CD4-positive, alpha-beta T cell treated with Interleukin-4 for 1 hour (primary cell): ENCODE data around the gene APOBEC3G.

Experiments
- DNase-seq, 2 donors: peaks; one replicate each; pipeline ENCODE4 v3.0.0-alpha.2; 2020 to 2022

Gene APOBEC3G

DNA sequence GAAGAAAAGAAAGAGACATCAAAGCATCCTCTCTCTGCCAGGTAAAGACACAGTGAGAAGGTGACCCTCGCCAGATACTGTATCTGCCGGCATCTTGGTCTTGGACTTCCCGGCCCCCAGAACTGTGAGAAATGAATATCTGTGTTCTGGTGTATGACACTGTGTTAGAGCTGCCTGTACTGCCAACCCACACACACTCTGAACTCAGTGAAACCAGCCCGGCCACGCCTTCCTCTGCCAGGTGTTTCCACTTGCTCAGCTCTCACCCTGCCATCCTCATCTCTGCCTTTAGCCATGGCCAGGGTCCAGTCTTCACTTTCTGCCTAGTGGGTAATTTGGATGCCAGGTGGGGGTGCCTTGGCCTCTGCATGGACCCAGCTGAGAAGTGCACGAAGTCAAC, 51.4 kb downstream of the APOBEC3G start:
- DNase-seq, result no peak

DNA sequence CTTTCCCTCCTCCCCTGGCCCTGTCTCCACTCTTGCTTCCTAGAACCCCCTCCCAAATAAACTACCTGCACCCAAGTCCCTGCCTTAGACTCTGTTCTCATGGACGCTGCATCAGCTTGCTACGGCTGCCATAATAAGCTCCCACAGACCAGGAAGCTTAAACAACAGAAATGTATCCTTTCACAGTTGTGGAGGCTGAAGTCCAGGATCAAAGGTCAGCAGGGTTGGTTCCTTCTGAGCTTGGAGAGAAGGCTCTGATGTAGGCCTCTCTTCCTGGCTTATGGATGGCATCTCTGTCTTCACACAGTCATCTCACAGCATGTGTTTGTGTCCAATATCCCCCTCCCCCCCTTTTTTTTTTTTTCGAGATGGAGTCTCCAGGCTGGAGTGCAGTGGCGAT, 52.0 kb downstream of the APOBEC3G start:
- no peak for DNase-seq

DNA sequence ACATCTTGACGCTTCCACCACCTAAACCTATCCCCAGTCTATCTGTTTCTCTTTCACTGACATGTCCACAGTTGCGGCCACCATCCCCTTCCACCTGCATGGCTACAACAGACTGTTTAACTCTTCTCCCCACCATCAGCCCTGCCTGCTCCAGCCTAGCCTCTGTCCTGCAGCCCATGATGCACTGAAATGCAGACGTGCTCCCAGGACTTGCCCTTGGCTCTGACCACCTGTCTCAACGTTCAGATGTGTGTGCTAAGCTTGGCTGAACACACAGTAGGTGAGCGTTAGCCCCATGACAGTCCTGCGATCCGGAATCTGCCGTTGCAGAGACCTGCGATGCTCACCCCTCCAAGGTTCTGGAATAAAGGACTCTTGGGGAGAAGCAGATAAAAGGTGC, 52.7 kb downstream of the APOBEC3G start:
- DNase-seq, result no peak

DNA sequence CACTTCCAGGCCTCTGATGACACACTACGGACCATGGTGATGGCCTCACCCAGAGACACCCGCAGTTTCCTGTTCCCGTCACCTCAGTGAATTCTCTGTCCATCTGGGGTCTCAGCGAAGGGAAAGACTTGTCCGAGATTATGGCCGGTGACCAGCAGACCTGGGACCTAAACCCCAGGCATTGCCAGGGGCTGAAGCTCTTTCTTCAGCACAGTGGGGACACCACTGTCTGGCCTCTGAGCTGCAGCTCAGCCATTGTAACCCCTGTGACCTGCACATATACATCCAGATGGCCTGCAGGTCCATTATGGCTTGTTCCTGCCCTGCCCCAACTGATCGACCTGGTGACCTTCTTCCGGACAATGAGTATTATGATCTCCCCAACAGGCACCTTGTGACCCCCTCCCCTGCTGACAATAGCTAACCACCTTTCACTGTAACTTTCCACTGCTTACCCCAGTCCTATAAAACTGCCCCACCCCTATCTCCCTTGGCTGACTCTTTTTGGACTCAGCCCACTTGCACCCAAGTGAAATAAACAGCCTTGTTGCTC, 53.2 kb downstream of the APOBEC3G start:
- DNase-seq, result no peak

DNA sequence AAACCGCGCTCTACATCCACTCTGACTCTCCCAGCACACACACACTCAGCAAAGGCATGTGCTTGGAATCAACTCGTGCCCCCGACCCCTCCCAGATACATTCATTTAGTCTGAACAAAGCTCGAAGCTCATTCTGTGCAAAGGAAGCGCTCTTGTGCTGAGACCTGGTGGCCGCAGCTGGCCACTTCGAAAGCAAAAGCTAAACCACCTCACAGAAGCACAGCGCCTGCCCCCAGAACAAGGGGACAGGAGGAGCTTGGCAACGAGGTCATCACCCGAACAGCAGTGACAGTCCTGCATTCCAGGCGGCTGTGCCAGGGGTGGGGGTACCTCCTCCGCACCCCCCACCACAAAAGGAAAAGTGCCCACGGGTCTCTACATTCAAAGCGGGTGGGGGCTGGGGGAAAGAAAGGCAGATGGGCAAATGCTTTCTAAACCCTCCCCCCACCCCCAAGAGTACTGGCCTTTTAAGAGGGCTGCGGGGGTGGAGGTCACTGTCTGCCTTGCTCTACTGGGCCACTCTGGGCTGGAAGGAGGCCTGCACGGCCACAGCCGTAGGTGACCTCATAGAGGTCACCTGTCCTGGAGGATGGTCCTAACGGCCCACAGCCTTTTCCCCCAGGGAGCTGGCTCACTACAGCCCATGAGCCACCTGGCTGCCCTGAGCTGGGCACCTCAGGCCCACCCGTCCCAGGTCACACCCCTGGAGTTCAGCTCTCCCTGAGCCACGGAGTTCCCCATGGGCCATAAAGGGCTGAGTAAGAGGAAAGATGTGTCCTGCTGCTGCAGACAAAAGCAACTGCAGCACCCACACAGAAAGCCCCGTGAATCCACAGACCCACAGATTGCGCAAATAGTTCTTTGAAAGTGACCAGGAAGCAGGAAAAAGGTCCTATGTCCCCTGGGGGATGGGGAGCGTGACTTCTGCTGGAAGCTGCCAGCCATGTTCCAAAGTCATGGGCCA, 54.1 kb downstream of the APOBEC3G start:
- no peak for DNase-seq

DNA sequence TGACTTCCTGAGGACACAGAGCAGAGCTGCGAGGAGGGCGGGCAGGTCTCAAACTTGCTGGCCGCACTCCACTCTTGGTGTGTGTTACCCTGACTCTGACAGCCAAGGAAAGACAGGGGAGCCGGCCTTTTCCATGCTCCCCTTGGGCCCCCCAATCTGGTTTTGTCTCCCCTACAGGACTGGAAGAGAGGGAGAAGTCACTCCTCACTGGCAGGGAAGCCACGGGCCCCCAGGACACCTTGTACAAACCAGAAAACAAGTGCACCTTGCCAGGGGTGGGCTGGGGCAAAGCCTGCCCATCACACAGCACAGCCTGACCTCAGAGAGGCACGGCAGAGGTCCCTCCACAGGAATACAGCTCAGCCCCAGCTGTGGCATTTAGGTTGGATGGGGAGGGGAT, 55.2 kb downstream of the APOBEC3G start:
- no peak for DNase-seq

DNA sequence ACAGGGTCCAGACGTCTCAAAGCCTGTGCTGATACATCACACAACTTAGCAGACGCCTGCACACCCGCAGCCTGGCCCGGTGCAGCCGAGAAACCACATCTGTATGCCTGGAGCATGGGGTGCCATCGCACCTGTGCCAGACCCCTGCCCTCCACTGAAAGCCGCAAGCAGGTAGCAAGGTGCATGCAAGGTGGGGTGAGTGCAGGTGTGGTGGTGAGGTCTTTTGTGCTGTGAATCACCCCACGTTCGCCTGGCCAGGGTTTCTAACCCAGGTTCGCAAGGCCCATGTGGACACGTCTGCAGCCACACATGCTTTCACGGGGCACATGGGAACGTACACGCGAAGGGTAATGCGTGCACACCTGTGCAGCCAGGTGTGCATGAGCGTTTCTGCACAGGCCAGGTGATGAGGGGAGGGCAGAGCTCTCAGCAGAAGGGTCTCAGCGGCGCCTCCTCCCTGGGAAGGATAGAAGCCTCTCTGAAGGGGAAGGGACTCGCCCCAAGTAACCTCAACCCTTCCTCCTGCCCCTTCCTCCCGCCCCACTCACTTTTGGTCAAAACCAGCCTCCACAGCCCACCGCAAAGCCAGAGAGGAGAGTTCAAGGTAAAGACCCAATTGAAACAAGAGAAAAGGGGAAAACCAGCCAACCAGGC, 55.9 kb downstream of the APOBEC3G start:
- DNase-seq, result no peak

DNA sequence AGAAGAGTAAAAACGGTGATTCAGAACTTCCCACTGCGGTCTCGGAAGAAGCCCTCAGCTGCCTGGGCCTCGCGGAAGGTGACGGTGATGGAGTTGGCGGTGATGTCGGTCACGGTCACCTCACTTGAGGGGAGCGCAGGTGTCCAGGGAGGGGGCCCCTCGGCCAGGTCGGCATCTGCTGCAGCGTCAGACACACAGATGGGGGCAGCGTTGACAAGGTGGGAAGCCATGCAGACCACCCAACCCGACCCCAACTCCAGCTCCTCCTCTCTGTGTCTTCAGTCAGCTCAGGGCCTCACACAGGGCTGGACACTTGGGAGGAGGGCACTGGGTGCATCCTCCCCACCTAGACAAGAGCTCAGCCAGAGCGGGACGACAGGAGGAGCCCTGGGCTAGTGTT, 56.8 kb downstream of the APOBEC3G start:
- DNase-seq, result no peak

DNA sequence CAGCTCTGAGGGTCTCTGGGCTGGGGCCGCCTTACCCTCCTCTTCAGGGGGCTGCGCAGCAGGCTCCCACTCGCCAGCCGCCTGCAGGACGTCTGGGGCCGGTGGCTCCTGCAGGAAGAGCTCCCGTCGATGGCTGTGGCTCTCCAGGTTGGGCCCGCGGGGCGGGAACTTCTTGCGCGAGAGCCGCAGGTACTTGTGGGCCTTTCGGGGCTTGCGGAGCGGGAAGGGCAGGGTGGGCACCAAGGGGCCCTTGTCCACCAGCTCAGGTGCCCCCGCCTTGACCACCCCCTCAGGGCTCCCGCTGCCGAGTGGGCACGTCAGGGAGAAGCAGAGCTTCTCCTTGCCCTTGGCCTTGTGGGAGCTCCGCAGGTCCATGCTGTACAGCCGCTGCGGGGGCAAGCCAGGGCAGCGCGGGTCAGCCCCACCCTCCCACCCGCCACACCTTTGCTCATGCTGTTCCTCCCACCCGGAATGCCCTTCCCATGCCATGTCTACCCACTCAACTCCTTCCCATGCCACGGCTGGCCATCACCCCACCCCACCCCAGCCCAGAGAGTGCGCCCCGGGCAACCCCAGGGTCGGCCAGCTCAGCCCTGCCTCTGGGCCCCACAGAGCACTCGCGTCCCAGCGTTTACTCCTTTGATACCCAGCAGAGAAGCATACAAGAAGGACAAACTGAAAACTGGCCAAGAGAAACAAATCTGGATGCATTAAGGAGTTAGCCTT, 57.5 kb downstream of the APOBEC3G start:
- no peak for DNase-seq

DNA sequence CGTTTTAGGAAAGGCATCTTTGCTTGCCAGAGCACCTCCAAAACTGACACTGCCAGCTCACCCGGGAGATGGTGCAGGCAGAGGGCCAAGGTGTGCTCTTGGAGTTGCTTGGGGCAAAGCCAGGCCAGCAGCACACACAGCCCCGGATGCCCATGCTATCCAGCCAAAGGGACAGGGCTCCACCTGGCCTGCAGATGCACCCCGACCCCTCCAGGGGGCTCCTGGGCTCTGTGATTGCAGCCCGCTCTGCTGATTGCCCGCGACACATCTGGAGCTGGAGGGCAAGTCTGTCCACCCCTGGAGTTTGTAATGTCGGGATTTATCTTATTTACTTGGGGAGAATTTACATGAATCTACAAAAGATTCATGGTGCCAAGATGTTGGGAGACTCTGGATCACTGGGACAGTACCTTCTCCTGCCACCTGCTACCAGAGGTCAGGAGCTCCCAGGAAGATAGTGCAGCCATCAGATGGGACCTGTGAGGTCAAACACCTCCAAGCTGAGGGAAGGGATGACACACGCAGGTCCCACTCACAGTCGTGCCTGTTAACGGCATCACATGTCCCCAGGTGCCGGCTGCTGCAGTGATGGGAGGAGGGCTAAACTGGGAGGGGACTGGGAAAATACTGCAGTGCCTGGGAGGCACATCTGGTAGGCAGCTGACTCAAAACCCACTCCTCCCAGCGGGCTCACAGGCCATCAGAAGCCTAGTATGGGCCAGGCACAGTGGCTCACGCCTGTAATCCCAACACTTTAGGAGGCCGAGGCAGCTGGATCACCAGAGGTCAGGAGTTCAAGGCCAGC, 58.2 kb downstream of the APOBEC3G start:
- peak; percentile 41 to 47 for DNase-seq

DNA sequence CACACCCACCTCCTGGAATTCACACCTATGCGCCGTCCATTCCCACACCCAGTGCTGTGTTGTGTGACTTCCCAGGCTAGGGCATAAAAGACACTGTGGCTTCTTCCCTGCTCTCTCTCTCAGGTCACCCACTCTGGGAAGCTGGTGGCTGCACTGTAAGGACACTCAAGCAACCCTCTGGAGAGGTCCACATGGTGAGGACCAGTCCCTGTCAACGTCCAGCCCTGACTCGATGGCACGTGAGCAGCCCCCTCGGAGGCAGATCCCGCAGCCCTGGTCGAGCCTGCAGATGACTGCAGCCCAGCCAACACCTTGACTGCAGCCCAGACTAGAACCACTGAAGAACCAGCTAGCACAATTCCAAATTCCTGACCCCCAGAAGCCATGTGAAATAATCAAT, 59.2 kb downstream of the APOBEC3G start:
- DNase-seq, result no peak
